ENCODE data around the gene ELK1.

The ELK1 gene

DNA sequence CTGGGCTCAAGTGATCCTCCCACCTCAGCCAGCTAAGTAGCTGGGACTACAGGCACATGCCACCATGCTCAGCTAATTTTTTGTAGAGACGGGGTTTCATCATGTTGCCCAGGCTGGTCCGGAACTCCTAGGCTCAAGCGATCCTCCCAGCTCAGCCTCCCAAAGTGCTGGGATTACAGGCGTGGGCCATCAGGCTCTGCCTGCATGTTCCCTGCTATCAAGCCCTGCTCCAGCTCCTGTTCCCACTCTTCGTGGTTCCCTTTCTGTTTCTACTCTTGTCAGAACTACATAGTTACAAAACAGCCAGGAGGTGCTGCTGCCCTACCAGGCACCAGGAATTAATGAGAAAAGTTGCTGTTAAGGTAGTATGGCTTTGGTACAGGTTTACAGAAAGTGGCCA is 59.4 kb downstream of the ELK1 start:
- H3K27ac ChIP-seq, result no peak overlapping the region
- TF ChIP-seq ZFX (IDR thresholded peaks at IDR 0.05), result no peak
- no peak for TF ChIP-seq CTCF (conservative IDR thresholded peaks at IDR 0.05)

GRCh38 chrX:47587906-47588735 is 62.2 kb downstream of the ELK1 start:
- TF ChIP-seq ZFX (IDR thresholded peaks at IDR 0.05), result no peak
- TF ChIP-seq CTCF (conservative IDR thresholded peaks at IDR 0.05), result no peak

DNA sequence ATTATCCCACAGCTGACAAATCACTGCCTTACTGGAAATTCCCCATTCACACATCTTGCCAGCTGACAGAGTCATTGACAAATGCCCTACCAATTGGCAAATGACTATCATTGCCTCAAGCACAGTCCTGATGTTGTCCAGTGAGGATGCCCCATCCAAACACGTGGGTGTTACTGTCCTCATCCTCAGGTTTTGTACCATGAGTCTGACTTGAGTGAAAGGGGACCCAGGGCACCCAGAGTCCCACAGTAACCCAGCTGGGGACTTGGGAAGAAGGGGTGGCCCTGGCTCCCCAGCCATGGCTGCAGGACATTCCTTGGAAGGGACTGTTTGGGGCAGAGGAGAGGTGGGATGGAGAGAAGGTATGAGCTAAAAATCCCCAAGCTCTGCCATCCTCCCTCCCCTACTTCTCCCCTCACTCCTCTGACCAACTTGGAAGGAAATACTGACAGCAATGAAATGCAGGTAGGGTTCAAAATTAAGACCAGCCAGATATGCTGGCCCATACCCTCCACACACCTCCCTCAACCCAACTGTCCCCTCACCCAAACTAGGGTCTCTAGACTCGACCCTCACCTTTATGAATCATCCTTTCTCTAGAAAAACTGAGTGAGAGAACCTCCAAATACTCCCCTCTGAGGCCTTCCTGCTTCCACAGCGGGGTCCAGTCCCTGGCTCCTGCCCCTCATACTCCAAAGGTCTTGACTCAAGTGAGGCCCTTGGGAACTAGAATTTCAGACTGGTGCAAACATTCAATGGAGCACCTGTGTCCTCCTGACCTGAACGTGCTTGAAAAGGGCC is 63.1 kb downstream of the ELK1 start:
- TF ChIP-seq CTCF (conservative IDR thresholded peaks at IDR 0.05) (no peak), ZFX (IDR thresholded peaks at IDR 0.05) (no peak)
- H3K27ac ChIP-seq, result no peak overlapping the region

More at GRCh38 chrX:47587906-47588735, 62.2 kb downstream of the ELK1 start:
- H3K27ac ChIP-seq, result no peak overlapping the region

- no peak overlapping the region for H3K27ac ChIP-seq
These were observed 64.1 kb downstream of the ELK1 start for GRCh38 chrX:47586043-47586787.

More at GRCh38 chrX:47586043-47586787, 64.1 kb downstream of the ELK1 start:
- TF ChIP-seq CTCF (conservative IDR thresholded peaks at IDR 0.05), result no peak
